Spleen (tissue), 7 donors: Measurements from ENCODE around the gene ADAMTS6.

Experiments used
- POLR2A ChIP-seq, 3 donors: fragments of 450-650 bp; IDR thresholded peaks; one replicate each; pipeline ENCODE4 v1.5.1; 2017; ENCODE audit warnings: antibody characterized with exemption in 3 of 3, mild to moderate bottlenecking in 1 of 3
- TF ChIP-seq, protein P1 (sequence below), 11 experiments: fragments of 200-600 bp in 7 of 11; fragments of 450-650 bp in 4 of 11; sonication (generic) in 4 of 11; IDR thresholded peaks in 8 of 11; conservative IDR thresholded peaks in 3 of 11; 1 replicate in 7 of 11; 2 replicates in 4 of 11; pipeline versions ENCODE4 v1.4.0 to v1.8.0; 2016 to 2021; ENCODE audit warnings: antibody characterized with exemption in 11 of 11, inconsistent platforms in 4 of 11, mild to moderate bottlenecking in 1 of 11
- donor health status: DM: no; HTN: no; CAD: no; lungs with moderate emphysema.
- donor health status: DM: no; HTN: no; CAD: no.
- donor health status: DM: no; HTN: no; CAD: no.

DNA sequence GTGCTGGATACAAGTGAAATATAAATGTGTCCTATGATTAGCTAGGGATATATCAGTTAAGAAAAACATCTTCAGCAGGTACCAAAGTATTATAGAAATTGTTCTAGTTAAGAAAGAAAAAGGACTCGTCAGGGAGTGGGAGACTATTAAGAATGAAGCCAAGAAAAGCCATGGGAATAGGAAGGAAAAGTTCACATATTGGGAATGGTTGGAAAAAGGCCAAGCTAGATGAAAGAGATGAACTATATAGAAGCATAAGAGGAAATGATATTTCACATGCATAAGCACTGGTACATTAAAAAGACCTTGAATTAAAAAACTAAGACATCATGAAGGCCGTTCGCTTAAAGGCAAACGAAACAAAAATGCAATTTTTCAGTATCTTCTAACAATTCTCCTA is 237.7 kb downstream of the ADAMTS6 start:
- TF ChIP-seq, protein P1, sequence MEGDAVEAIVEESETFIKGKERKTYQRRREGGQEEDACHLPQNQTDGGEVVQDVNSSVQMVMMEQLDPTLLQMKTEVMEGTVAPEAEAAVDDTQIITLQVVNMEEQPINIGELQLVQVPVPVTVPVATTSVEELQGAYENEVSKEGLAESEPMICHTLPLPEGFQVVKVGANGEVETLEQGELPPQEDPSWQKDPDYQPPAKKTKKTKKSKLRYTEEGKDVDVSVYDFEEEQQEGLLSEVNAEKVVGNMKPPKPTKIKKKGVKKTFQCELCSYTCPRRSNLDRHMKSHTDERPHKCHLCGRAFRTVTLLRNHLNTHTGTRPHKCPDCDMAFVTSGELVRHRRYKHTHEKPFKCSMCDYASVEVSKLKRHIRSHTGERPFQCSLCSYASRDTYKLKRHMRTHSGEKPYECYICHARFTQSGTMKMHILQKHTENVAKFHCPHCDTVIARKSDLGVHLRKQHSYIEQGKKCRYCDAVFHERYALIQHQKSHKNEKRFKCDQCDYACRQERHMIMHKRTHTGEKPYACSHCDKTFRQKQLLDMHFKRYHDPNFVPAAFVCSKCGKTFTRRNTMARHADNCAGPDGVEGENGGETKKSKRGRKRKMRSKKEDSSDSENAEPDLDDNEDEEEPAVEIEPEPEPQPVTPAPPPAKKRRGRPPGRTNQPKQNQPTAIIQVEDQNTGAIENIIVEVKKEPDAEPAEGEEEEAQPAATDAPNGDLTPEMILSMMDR (IDR thresholded peaks at IDR 0.05 in 8 of 11, conservative IDR thresholded peaks at IDR 0.05 in 3 of 11) = no peak
- no peak for TF ChIP-seq POLR2A (IDR thresholded peaks at IDR 0.05)
